Stimulated activated CD4-positive, alpha-beta T cell treated with anti-CD3 and anti-CD28 coated beads, TNF-alpha, amount 100 ng/mL, for 4 hours (primary cell): ENCODE data around the gene XPR1.

ENCODE experiments used
- DNase-seq, 3 experiments: peaks; one replicate each; pipeline ENCODE4 v3.0.0-alpha.2; 2020; ENCODE audit warnings: low read depth in 3 of 3

XPR1 gene

DNA sequence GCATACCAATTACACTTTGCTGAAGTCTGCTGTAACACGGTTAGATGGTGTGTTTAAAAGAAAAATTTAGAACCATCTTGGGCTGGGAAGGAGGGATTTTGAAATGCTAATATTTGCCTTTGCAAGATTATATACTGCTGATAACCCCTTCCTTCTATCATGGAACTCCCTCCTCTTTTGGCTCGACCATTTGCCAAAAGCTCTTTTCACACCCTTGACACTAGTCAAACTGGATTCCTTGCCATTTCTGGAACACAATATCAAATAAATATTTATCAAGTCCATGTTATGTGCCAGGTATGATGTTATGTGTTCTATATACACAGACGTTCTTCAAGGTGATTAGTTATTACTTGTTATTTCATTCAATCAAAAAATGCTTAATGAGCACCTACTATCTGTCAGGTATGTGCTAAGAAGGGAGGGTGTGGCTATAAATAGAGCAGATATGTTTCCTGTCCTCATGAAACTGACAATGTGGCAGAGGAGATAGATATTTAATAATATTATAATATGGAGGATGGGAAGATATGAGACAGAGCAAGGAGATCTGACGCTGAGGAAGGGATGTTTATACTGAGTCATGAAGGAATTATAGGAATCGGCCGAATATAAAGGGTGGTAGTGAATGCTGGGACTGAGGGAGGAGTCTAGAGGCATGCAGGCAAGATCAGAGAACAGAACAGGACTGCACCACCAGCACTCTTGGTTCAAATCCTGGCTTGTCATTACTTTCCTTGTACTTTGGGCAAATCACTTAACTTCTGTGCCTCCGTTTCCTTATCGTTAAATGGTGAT lies 16.1 kb upstream of the XPR1 start:
- DNase-seq, result no peak

DNA sequence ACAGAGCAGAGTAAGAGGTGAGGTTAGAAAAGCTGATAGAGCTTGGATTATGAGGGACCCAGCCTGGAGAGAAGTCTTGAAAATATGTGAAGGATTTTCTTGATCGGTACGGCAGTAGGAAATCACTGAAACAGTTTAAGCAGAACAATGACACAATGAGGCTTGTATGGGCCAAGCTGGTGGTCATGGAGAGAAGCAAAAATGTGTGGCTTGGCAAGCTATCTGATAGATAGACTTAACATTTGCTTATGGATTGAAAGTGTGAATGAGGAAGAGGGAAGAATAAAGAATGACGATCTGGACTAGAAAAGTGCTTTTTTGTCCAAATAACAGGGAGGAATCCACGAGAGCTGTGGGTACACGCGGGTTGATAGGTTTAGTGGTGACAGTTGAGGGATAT lies 15.4 kb upstream of the XPR1 start:
- DNase-seq, result no peak

DNA sequence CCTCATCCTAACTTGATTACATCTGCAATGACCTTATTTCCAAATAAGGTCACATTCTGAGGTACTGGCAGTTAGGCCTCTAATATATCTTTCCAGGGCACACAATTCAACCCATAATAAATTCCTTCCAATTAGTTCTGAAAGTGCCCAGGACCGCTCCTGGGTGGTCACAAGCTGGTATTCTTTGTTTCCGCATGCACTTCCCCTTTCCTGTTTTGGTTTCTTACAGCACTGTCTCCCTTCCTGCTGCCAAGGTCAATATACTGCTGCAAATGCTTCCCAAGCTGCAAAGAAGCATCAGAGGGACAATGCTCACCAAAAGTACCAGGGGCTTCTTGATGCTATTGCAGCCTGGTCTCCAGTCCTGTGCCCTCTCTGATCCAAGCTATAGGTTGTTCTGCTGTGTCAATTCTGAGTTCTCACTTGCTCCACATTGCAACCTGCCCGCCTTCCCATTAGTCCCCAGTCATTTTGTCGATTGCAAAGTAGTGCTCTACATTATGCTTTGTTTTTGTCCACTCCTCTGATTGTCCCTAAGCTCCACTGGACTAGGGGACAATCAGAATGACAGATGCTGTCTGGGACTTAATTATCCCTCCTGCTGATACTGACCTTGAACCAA lies 13.9 kb upstream of the XPR1 start:
- no peak for DNase-seq

DNA sequence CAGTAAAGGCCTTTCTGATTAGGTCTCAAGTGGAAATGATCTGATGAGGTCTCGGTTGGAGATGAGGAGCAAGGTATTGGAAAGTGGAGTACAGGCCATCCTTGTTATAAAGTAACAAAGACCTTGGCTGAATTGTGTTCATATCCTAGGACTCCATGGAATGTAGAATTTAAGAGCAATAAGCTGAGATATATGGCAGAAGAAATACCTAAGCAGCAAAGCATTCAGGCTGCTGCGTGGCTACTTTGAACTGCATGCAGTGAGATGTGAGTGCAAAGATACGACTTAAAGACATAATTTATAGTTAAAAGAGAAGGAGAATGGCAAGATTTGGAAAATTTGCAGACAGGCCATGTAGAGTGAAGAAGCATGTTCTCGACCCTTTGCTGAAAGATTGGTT lies 11.2 kb upstream of the XPR1 start:
- DNase-seq, result no peak

DNA sequence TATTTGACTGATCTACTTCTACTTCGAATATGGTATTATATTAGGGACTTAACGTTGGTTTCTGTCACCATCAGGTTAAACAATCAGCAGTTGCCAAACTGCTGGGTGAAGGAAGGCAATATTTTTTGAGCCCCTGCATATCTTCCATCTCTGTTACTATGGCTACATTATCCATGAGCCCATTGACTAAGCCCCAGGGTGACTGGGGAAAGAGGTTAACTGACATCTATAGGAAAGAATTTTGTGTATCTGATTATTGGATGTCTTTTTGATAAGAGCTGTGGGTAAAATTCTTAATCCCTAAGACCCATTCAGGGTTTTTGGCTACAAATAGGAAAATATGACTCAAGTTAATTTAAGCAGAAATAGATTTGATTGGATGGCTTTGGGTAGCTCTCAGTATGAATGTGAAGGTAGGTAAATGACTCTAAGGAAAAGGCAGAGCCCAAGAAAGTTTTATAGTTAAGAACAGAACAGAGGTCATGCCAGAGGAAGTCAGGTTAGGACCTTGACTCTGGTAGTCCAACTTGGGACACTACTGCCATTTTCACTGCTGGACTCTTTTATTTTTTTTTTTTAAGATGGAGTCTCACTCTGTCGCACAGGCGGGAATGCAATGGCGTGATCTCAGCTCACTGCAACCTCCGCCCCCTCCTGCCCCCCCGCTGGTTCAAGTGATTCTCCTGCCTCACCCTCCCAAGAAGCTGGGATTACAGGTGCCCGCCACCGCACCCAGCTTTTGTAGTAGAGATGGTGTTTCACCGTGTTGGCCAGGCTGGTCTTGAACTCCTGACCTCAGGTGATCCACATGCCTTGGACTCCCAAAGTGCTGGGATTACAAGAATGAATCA lies 8.9 kb upstream of the XPR1 start:
- no peak for DNase-seq

DNA sequence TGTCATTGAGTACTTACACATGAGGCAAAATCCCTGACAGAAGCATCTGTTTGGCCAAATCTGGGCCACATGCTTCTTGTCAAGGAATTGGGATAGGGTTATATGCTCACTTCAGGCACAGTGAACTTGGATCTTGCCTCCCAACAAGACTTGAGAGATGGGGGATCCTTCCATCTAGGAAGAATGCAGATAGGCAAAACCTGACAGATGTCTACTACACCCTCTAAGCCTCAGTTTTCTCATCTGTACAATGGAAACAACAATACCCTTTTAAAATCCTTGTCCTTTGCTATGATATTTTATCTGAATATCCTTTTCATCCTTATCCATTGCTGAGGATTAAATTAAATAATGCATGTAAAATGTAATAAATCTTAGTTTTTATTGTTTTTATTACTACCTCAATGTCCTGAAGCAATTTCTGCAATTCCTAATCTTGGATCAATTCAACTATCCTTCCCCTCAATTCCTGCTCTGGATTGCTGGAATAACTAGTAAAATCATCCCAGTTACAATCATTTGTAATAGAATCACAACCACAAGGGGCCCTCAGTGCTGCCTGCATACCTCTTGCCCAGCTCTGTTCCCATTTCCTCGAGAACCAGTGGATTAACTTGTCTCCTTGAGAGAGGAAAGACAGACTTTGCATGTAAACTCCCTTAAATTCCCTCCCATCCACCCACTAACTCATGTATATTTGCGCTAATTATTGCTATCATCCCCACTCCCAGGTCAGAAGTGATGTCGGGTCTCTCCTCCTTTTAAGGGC lies 8.1 kb upstream of the XPR1 start:
- DNase-seq, result no peak

DNA sequence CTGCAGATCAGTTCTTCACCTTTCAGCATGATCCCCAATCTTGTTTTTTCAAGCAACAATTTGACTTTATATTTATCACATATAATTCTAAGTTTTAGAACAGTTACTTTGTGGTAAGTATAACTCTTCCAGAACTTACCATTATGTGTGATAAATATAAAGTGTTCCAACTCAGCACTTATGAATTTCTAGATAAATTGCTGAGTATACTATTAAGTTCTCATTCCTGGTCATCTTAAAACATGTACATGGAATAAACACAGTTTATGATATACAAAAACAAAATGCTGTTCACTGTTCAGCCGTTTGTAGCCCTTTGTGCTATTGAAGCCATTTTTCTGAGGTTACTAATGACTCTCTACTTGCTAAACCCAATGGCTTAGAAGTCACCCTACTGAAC lies 5.1 kb upstream of the XPR1 start:
- DNase-seq, result no peak

DNA sequence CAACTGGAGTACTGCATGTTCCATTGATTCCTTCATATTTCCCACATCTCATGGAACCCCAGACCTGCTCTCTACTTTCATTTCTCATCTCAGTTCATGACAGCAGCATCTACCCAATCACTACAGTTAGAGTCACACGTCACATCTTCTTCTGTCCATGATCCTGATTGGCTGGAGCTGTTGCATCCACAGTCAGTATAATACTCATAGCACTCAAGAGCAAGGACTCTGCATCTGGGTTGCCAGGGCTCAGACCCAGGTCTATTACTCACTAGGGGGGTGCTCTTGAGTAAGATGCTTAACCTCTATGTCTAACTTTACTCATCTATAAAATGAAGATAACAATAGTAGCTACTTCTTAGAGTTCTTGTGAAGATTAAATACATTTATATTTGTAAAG lies 4.4 kb upstream of the XPR1 start:
- no peak for DNase-seq

DNA sequence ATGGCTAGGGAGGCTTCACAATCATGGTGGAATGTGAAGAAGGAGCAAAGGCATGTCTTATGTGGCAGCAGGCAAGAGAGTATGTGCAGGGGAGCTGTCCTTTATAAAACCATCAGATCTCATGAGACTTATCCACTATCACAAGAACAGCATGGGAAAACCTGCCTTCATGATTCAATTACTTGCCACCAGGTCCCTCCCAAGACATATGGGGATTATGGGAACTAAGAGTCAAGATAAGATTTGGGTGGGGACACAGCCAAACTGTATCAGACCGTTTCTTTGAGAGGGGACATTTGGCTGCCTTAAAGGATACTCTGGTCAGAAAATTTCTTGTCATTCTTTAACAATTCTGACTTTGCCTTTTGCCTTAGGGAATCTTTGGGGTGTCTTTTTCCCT lies 3.2 kb upstream of the XPR1 start:
- no peak for DNase-seq

DNA sequence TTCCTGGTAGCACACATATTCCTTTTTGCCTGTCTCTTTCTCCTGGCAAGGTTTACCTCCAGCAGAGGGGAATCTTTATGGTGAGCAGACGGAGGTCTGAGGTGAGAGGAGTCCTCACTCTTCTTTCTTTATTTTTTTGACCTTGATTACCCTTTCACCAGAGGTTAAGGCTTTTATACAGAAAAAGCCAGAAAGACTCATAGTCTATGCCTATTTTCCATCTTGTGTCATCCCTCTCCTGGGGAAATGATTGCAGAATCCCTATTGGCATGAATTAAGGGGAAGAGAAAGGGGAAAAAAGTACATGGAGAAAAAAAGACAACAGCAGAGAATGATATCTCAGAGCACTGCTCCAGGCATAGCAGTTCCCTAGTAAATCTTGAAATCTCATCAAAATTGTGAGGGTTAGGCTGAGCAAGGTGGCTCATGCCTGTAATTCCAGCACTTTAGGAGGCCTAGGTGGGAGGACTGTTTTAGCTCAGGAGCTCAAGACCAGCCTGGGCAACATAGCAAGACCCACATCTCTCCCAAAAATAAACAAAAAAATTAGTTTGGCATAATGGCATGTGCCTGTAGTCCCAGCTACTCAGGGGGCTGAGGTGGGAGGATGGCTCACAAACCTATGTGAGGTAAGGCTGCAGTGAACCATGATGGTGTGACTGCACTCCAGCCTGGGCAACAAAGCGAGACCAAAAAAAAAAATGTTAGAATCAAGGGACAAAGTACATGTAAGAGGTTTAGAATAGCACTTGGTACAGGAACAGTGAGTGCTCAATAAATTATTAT lies 1.2 kb upstream of the XPR1 start:
- no peak for DNase-seq

DNA sequence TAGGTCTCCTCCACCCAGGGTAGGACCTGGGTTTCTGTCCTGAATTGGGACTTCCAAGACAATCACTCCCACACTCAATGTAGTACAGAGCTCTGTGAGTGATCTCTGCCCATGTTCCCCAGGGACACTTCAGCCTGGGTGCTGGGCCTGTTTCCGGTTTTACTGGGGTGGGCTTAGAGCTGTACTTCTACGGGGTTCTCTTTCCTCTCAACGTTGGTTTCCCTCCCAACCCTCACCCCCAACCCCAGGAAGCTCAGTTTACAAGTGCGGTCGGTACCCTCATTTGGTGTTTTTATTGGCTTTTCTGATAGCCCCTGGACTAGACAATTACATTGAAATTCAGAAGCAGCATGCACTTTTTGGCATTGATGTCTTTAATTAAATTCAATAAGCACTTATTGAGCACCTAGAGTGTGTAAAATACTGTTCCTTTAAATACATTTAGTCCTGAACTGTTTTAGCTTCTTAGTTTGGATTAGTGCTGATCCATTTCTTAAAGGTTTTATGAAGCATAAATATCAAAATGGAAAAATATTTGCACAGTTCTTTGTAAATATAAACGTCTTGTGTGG lies 542 bp upstream of the XPR1 start:
- no peak for DNase-seq

DNA sequence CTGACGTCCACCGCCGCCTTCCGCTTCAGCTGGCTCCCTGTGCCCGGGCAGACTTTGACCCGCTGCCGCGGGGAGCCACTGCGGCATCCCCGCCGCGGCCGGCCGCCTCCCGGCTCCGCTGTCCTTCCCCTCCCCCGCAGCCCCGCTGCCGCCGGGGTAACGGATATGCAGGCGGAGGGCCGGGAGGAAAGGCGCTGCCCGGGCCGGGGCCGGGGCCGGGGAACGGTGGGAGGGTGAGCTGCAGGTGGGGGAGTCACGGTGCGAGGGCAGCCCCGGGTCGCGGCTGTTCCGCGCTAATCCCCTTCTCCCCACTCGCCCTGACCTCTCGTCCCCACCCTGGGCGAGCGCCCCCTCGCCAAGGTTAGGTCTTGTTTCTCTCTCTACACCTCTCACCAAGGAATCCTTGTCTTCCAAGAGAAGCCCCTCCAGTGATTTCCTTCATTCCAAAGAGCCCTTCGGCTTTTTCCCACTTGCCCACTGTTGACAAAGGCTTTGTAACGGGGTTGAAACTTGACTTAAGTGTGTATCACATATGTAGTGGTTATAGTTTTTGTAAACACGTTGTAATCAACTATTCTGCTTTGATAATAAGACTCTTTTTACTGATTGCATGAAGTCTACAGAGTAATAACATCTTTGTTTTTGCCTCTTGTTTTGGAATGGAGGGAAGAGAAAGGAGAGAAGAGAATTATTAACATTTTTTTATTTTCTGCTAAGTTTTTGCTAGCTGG lies 669 bp downstream of the XPR1 start:
- DNase-seq, result peak in 2 of 3 experiments; percentile 20 to 43

DNA sequence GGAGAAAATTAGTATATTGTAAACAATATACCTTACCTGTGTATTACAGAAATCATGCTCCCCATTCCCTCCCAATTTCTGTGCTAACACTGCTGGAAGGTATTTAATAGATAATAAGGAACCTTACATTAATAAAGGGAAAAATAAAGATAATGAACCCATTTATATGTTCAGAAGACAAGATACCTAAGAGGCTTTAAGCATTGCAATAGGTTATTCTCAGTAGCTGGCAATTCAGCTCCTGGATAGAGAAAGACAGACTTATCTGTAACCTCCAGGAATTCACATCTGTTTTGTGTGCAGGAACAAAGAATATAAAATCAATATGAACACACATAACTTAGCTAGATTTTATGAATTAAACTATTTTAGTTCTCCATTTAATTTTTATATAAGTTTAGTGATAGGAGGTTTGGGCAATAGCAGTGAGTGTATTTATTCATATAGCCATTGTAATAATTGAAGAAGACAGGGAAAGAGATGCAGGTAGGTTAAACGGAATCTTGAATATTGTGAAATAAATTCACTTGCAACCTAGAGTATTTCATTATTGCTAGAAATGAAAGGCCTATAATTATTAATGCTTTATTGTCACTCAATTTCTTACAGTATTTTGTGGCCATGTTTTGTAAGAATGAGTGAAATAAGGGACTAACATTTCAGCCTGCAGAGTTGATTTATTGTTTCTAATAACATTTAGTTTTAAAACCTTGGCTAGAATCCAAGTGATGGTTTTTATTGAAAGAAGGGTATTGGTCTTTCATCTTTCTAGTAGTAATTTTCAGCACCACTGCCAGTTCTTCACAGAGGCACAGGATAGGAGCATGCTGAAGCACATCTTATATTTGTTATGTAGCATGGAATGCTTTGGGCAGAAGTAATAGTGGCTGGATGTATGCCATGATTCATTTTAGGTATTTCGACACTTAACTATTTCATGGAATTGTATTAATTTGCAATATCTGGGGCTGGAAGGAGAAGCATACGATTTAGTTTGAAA lies 1.5 kb downstream of the XPR1 start:
- no peak for DNase-seq

DNA sequence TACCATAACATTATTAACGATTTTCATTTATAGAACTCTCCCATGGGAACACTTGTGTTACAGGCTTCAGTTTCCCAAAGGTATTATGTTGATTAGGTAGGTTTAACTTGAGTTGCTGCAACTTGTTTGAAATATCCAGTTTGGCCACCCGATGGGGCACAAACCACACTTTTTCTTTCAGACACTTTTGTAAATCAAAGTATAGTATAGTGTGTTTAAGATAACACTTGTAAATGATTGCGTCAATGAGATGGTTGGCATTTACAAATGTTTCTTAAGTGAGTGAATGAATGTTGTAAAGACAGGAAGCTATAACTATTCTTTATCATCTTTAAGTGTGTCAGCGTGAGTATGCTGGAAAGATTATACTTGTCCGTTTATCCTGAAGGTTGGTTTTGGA lies 4.3 kb downstream of the XPR1 start:
- DNase-seq, result no peak

DNA sequence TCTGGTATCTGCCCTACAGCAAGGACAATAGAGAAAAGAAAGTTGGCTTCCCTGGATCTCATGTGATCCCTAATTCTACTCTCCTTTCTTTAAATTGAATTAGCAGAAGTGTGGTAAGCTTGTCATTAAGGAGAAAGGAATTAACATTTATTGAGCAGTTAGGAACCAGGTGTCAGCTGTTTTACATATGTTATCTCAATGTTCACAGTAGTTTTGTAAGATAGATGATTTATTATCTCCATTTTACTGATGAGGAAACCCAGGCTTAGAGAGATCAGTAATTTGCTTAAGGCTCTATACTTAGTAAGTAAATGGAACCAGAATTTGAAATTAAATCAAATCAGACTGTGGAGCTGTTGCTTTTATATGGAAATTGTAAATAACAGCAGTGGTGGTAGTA lies 8.0 kb downstream of the XPR1 start:
- DNase-seq, result no peak

DNA sequence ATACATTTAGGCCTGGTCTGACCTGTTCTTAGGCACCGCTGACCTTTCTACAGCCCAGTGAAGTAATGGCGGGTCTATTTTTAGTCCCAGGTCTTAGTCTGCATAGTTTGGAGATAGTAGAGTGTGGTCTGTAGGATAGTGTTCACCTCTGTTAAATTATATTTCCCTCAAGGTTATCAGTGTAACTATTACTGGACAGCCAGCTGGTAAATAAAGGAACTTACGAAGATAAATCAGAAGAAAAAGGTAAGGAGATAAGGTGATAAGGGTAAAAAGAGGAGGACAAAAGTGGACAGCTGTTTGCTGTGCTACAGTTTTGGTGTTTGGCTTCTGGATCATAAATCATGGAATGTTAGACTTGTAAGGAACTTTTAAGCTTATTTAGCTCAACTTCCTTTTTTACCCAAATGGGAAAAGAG lies 8.7 kb downstream of the XPR1 start:
- no peak for DNase-seq

DNA sequence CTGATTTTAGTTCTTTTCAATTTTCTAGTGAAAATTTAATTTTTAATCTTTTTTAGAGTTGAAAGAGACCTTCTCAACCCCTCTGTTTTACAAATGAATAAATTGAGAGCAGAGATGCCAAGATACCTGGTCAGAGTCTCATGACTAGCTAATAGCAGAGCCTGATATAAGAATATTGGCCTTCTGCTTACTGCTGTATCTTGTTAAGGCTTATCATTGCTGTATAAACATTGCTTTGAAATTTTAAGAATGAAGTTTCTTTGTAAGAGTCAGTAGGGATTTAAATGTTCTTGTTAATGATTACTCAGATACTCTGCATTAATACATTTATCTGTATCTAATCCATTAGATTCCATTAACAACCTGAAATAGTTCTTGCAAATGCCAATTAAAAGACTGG lies 9.8 kb downstream of the XPR1 start:
- no peak for DNase-seq

DNA sequence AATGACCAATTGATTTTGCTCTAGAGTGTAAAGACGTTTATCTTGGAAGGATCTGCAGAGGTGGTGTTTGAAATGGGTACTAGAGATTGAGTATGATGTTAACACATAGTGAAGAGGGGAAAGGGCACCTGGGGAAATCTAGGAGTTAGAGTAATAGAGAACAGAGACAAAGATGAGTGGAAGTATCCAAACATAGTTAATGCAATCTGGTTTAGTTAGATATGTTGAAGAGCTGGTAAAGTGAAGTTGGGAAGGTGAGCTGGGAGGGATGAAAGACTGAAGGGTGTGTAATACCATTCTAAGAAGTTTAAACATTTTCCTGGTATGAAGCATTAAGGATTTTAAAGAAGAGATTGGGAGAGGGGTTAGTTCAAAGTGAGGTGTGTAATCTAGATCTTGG lies 11.0 kb downstream of the XPR1 start:
- no peak for DNase-seq

DNA sequence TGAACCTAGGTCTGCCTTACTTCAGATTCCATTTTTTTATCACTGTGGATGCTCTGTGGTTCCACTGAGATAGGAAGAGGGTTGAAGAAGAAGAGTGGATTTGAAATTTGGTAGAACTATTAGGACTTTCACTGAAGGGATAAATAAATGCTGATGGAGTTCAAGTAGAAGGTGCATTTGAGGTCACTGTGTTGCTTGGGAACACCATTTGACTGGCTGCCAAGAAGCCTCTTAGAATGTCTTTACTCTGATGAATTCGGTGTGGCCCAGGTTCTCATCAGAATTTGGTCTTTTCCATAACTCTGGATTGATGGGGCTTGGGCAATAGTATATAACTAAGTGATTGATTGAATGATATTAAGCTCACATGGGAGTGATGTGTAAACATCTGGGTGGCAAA lies 11.9 kb downstream of the XPR1 start:
- DNase-seq, result no peak
